Urinary bladder (tissue), 4 donors: Measurements from ENCODE around the gene SLC6A18. TPM values are rescaled to one million over a fixed set of nuclear protein-coding genes. Genes with fewer than 3 reads are reported as not detected.

Experiments
- DNase-seq: peaks from one replicate; pipeline ENCODE4 v3.0.0-alpha.2; 2015; ENCODE audit errors: extremely low spot score
- H3K27ac ChIP-seq: one replicate; pipeline ENCODE4 v1.5.1; 2013; ENCODE audit warnings: low read depth, mild to moderate bottlenecking, moderate library complexity
- H3K36me3 ChIP-seq: one replicate; pipeline ENCODE4 v1.6.1; 2013; ENCODE audit warnings: mild to moderate bottlenecking, moderate library complexity; ENCODE audit not compliant: insufficient read depth
- H3K4me1 ChIP-seq: one replicate; pipeline ENCODE4 v1.6.1; 2013; ENCODE audit warnings: mild to moderate bottlenecking, moderate library complexity; ENCODE audit not compliant: insufficient read depth
- H3K4me3 ChIP-seq: one replicate; pipeline ENCODE4 v1.5.1; 2013; ENCODE audit warnings: low read depth, low read length
- WGBS: extraction: QIAGEN DNeasy Blood & Tissue Kit; methylation state at CpG from one replicate; pipeline ENCODE4 v1.1.7; 2013; 5-methylcytosine and 5-hydroxymethylcytosine counted together
- polyA plus RNA-seq: library from polyadenylated mRNA; stranded (reverse); fragments of 200-250 nt; gene quantifications from one replicate; pipeline ENCODE4 v1.2.3, GENCODE V29; 2013
- total RNA-seq: library from RNA; depleted of rRNA; stranded (reverse); fragments of >200 nt; gene quantifications from one replicate; pipeline ENCODE4 v1.2.3, GENCODE V29; 2014
- donor health status: healthy with polysubstance abuse.
- donor health status: healthy.

Gene SLC6A18
- total and polyA plus RNA-seq, 2 donors, result not detected

- no peaks in the 10 kb centered on the region for H3K36me3 ChIP-seq
- DNase-seq, result no peak
- WGBS, result 84% methylated on average over 17 of the region's 17 CpGs
- no peak overlapping the region for H3K4me3 ChIP-seq
- no peak overlapping the region for H3K27ac ChIP-seq
- H3K4me1 ChIP-seq, result no peaks in the 10 kb centered on the region
Observed at GRCh38 chr5:1230551-1230950, 5.4 kb downstream of the SLC6A18 start.

- no peak for DNase-seq
- no peaks in the 10 kb centered on the region for H3K36me3 ChIP-seq
- H3K27ac ChIP-seq, result no peak overlapping the region
- WGBS, result 61% methylated on average over 13 of the region's 13 CpGs
- H3K4me1 ChIP-seq, result no peaks in the 10 kb centered on the region
- H3K4me3 ChIP-seq, result no peak overlapping the region
Observed at GRCh38 chr5:1231354-1231905, 6.2 kb downstream of the SLC6A18 start.

- H3K36me3 ChIP-seq, result no peaks in the 10 kb centered on the region
- no peak overlapping the region for H3K4me3 ChIP-seq
- 92% methylated on average over 25 of the region's 25 CpGs for WGBS
- H3K27ac ChIP-seq, result no peak overlapping the region
- DNase-seq, result no peak
- H3K4me1 ChIP-seq, result no peaks in the 10 kb centered on the region
Observed at GRCh38 chr5:1232780-1233179, 7.6 kb downstream of the SLC6A18 start.

GRCh38 chr5:1235379-1235778 lies 10.2 kb downstream of the SLC6A18 start:
- H3K27ac ChIP-seq, result no peak overlapping the region
- H3K4me3 ChIP-seq, result no peak overlapping the region
- WGBS, result 79% methylated on average over 8 of the region's 8 CpGs
- no peaks in the 10 kb centered on the region for H3K4me1 ChIP-seq
- H3K36me3 ChIP-seq, result no peaks in the 10 kb centered on the region
- no peak for DNase-seq

GRCh38 chr5:1235838-1236237 lies 10.7 kb downstream of the SLC6A18 start:
- Histone ChIP-seq H3K36me3 (no peaks in the 10 kb centered on the region), H3K4me3 (no peak overlapping the region), H3K27ac (no peak overlapping the region), H3K4me1 (no peaks in the 10 kb centered on the region)
- no peak for DNase-seq
- 94% methylated on average over 1 of the region's 1 CpG for WGBS

- no peaks in the 10 kb centered on the region for H3K36me3 ChIP-seq
- H3K27ac ChIP-seq, result no peak overlapping the region
- no peak for DNase-seq
- H3K4me3 ChIP-seq, result no peak overlapping the region
- H3K4me1 ChIP-seq, result no peaks in the 10 kb centered on the region
- WGBS, result 62% methylated on average over 22 of the region's 22 CpGs
Observed at GRCh38 chr5:1239505-1240251, 14.5 kb downstream of the SLC6A18 start.

GRCh38 chr5:1240496-1241260 lies 15.5 kb downstream of the SLC6A18 start:
- WGBS, result 83% methylated on average over 29 of the region's 29 CpGs
- H3K36me3 ChIP-seq, result no peaks in the 10 kb centered on the region

GRCh38 chr5:1241509-1242080 lies 16.4 kb downstream of the SLC6A18 start:
- Histone ChIP-seq H3K27ac (no peak overlapping the region), H3K4me1 (no peaks in the 10 kb centered on the region), H3K36me3 (no peaks in the 10 kb centered on the region), H3K4me3 (no peak overlapping the region)
- no peak for DNase-seq
- 66% methylated on average over 22 of the region's 22 CpGs for WGBS

More at GRCh38 chr5:1240496-1241260, 15.5 kb downstream of the SLC6A18 start:
- Histone ChIP-seq H3K4me3 (no peak overlapping the region), H3K27ac (no peak overlapping the region), H3K4me1 (no peaks in the 10 kb centered on the region)
- no peak for DNase-seq

GRCh38 chr5:1242733-1243486 lies 17.7 kb downstream of the SLC6A18 start:
- Histone ChIP-seq H3K27ac (no peak overlapping the region), H3K4me3 (no peak overlapping the region), H3K36me3 (no peaks in the 10 kb centered on the region), H3K4me1 (no peaks in the 10 kb centered on the region)
- DNase-seq, result no peak
- 73% methylated on average over 14 of the region's 14 CpGs for WGBS

- Histone ChIP-seq H3K4me3 (no peak overlapping the region), H3K4me1 (no peaks in the 10 kb centered on the region), H3K27ac (no peak overlapping the region), H3K36me3 (no peaks in the 10 kb centered on the region)
- DNase-seq, result no peak
- WGBS, result 44% methylated on average over 33 of the region's 33 CpGs
Observed at GRCh38 chr5:1243487-1244130, 18.4 kb downstream of the SLC6A18 start.

GRCh38 chr5:1244255-1244654 lies 19.1 kb downstream of the SLC6A18 start:
- 72% methylated on average over 21 of the region's 21 CpGs for WGBS
- no peak for DNase-seq
- no peak overlapping the region for H3K27ac ChIP-seq
- no peaks in the 10 kb centered on the region for H3K36me3 ChIP-seq
- no peak overlapping the region for H3K4me3 ChIP-seq
- no peaks in the 10 kb centered on the region for H3K4me1 ChIP-seq

- Histone ChIP-seq H3K27ac (no peak overlapping the region), H3K4me1 (no peaks in the 10 kb centered on the region), H3K36me3 (no peaks in the 10 kb centered on the region), H3K4me3 (no peak overlapping the region)
- DNase-seq, result no peak
- WGBS, result 59% methylated on average over 10 of the region's 10 CpGs
Observed at GRCh38 chr5:1244976-1245375, 19.8 kb downstream of the SLC6A18 start.
